Measurements from ENCODE around the gene CD5L. TPM values are rescaled to one million over a fixed set of nuclear protein-coding genes. Genes with fewer than 3 reads are reported as not detected.

The CD5L gene
- total and polyA plus RNA-seq, 9 of the 15 experiments (the other 6 are each of a cell fraction or from before 2014, with no cell fraction given): not detected

DNA sequence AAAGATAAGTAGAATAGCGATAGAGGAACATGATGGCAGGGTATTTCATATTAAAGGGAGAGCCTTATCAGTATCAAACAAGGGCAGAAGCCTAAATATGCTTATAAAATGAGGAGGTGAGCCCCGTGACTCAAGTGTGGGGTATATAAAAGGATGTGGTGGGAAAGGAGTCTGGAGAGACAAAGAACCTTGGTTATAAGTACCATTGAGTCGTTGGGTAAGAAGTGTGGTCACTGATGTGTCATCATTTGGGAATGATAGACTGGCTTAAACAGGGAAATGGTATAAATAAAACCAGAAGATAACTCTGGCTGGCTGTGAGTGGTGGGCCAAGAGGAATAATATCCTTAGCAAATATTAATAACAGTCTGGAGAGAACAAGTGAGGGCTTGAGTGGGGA is 10.9 kb upstream of the CD5L start (continued):
- TF ChIP-seq, protein P1, sequence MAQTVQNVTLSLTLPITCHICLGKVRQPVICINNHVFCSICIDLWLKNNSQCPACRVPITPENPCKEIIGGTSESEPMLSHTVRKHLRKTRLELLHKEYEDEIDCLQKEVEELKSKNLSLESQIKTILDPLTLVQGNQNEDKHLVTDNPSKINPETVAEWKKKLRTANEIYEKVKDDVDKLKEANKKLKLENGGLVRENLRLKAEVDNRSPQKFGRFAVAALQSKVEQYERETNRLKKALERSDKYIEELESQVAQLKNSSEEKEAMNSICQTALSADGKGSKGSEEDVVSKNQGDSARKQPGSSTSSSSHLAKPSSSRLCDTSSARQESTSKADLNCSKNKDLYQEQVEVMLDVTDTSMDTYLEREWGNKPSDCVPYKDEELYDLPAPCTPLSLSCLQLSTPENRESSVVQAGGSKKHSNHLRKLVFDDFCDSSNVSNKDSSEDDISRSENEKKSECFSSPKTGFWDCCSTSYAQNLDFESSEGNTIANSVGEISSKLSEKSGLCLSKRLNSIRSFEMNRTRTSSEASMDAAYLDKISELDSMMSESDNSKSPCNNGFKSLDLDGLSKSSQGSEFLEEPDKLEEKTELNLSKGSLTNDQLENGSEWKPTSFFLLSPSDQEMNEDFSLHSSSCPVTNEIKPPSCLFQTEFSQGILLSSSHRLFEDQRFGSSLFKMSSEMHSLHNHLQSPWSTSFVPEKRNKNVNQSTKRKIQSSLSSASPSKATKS (CRISPR knock-in tag; IDR thresholded peaks at IDR 0.05): no peak
- no peak for TF ChIP-seq SMAD2 (IDR thresholded peaks at IDR 0.05; ENCODE audit: low read depth, low read length)
- no peak for TF ChIP-seq SP2 (IDR thresholded peaks at IDR 0.05; ENCODE audit: extremely low read depth, low read depth, low read length, poor library complexity, severe bottlenecking)
- TF ChIP-seq BCL6 (CRISPR knock-in tag; IDR thresholded peaks at IDR 0.05): no peak

DNA sequence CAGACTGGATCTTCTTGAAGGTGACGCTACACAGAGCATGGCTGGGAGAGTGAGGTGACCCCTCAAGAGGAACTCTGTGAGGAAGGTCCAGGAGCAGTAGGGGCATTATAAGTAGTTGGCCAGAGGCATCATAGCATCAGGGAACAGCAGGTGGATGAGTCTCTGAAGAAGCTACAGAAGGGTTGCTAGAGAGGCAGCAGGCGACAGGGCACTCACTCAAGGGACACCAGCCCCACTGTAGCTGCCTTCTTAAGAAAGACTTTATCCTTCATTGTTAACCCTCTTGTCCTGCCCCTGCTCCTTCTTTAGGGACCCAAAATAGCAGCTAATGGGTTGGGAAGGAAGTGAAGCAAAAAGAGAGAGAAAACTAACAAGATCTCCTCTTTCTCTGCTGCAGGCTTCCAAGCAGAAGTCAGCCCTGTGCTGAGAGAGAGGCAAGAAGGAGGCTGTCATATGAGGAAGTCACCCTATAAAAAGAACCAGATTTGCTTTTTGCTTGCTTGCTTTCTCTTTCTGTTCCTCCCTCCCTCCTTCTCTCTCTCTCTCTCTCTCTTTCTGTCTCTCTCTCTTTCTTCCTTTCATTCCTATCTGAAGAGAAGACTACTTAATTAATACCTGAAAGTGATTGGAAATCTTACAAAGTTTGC is 7.7 kb upstream of the CD5L start:
- no peaks in the 10 kb centered on the region for H3K4me1 ChIP-seq (replicated peaks in 1 of 2; ENCODE audit: control insufficient read depth in 2 of 2, insufficient read depth in 2 of 2, low read length in 2 of 2)
- no peak overlapping the region for H2AFZ ChIP-seq (ENCODE audit: low read depth, low read length)
- ChIA-PET CTCF (ENCODE audit: low intra/inter-chr PET ratio) (no interaction called here), POLR2A (no interaction called here)
- H3K79me2 ChIP-seq (ENCODE audit: control insufficient read depth, insufficient read depth, low read length): no peaks in the 10 kb centered on the region; the same call in 2 of the 3 replicates
- ATAC-seq (no peak), FAIRE-seq (no peak), DNase-seq (ENCODE audit: extremely low read depth in 1 of 4, low spot score in 3 of 4) (no peak)
- H3K9me1 ChIP-seq (ENCODE audit: control insufficient read depth, insufficient read depth, low read length): no peaks in the 10 kb centered on the region
- H3K9me3 ChIP-seq (replicated peaks; ENCODE audit: control insufficient read depth, insufficient read depth, low read depth, low read length): no peaks in the 10 kb centered on the region
- H3K4me3 ChIP-seq: no peak overlapping the region
- no peak overlapping the region for H3K27ac ChIP-seq (ENCODE audit: extremely low read depth, low read depth, low read length)
- no peak overlapping the region for H3K4me2 ChIP-seq (ENCODE audit: insufficient read depth, low read length)
- no peaks in the 10 kb centered on the region for H4K20me1 ChIP-seq (replicated peaks; ENCODE audit: control insufficient read depth, insufficient read depth, low read length)
- 0% methylated on average over 2 of the region's 2 CpGs for WGBS (ENCODE audit: insufficient coverage, low coverage, missing lambda C conversion rate)
- no peaks in the 10 kb centered on the region for H3K27me3 ChIP-seq (ENCODE audit: control insufficient read depth in 2 of 2, insufficient read depth in 2 of 2, low read length in 2 of 2)
- no peaks in the 10 kb centered on the region for H3K36me3 ChIP-seq (ENCODE audit: control insufficient read depth, insufficient read depth, low read length)
- H3K9ac ChIP-seq (ENCODE audit: insufficient read depth in 1 of 2, low read depth in 2 of 2, low read length in 2 of 2): no peak overlapping the region
- TF ChIP-seq, protein P2, sequence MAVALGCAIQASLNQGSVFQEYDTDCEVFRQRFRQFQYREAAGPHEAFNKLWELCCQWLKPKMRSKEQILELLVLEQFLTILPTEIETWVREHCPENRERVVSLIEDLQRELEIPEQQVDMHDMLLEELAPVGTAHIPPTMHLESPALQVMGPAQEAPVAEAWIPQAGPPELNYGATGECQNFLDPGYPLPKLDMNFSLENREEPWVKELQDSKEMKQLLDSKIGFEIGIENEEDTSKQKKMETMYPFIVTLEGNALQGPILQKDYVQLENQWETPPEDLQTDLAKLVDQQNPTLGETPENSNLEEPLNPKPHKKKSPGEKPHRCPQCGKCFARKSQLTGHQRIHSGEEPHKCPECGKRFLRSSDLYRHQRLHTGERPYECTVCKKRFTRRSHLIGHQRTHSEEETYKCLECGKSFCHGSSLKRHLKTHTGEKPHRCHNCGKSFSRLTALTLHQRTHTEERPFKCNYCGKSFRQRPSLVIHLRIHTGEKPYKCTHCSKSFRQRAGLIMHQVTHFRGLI (CRISPR knock-in tag; IDR thresholded peaks at IDR 0.05): no peak
- no peak for TF ChIP-seq BMI1 (IDR thresholded peaks at IDR 0.05; ENCODE audit: low read length)
- in situ Hi-C loops (cut with MboI): no loop called here
- no TSS peak for BruUV-seq (replicated peaks)
- intact Hi-C loops (cut with micrococcal nuclease): no loop called here

All from K562 (cell line).